GM12874 (cell line): ENCODE results near the gene PCBP3.

Experiments
- CTCF ChIP-seq: IDR thresholded peaks from 2 replicates; pipeline ENCODE4 v1.5.1; 2011; ENCODE audit warnings: low read depth, mild to moderate bottlenecking, control low read depth, low read length, moderate library complexity; ENCODE audit not compliant: insufficient read depth

Gene PCBP3

GRCh38 chr21:45643021-45643980 lies at the start of gene PCBP3:
PCBP3 (plus strand) TSS chr21:45643725; CDS start chr21:45850086, 206,361 bp downstream.
- TF ChIP-seq CTCF = no peak

GRCh38 chr21:45594721-45595489 lies 48.6 kb upstream of the PCBP3 start:
- no peak for TF ChIP-seq CTCF

GRCh38 chr21:45595574-45596295 lies 47.8 kb upstream of the PCBP3 start:
- no peak for TF ChIP-seq CTCF

GRCh38 chr21:45596704-45597318 lies 46.7 kb upstream of the PCBP3 start:
- TF ChIP-seq CTCF = peak; percentile 88

- no peak for TF ChIP-seq CTCF
Measured at GRCh38 chr21:45598109-45598508, 45.4 kb upstream of the PCBP3 start.

GRCh38 chr21:45598666-45599065 lies 44.9 kb upstream of the PCBP3 start:
- TF ChIP-seq CTCF = no peak
